HG03066 (cell line): ENCODE data around the gene NAALADL2.

Experiments used
- ATAC-seq: cut with Tn5 transposase; IDR thresholded peaks from one replicate; pipeline ENCODE4 v1.9.1; 2021; ENCODE audit warnings: low read depth; ENCODE audit not compliant: unreplicated experiment

NAALADL2 gene

GRCh38 chr3:175287361-175287963 is 428.3 kb downstream of the NAALADL2 start:
- ATAC-seq = peak; percentile 96

- ATAC-seq = no peak
These were observed 429.5 kb downstream of the NAALADL2 start for GRCh38 chr3:175288621-175289020.

- no peak for ATAC-seq
These were observed 435.7 kb downstream of the NAALADL2 start for GRCh38 chr3:175294793-175295192.

- ATAC-seq = no peak
These were observed 436.4 kb downstream of the NAALADL2 start for GRCh38 chr3:175295248-175296130.

GRCh38 chr3:175297216-175297615 is 438.1 kb downstream of the NAALADL2 start:
- ATAC-seq = no peak

- no peak for ATAC-seq
These were observed 442.6 kb downstream of the NAALADL2 start for GRCh38 chr3:175301741-175302140.

GRCh38 chr3:175304404-175304803 is 445.3 kb downstream of the NAALADL2 start:
- ATAC-seq = no peak

GRCh38 chr3:175307642-175308041 is 448.5 kb downstream of the NAALADL2 start:
- peak; percentile 65 for ATAC-seq

GRCh38 chr3:175308097-175308496 is 449.0 kb downstream of the NAALADL2 start:
- ATAC-seq = peak; percentile 11

GRCh38 chr3:175310046-175310445 is 450.9 kb downstream of the NAALADL2 start:
- no peak for ATAC-seq

GRCh38 chr3:175311404-175311803 is 452.3 kb downstream of the NAALADL2 start:
- ATAC-seq = no peak

GRCh38 chr3:175311946-175312345 is 452.8 kb downstream of the NAALADL2 start:
- no peak for ATAC-seq

- ATAC-seq = no peak
These were observed 453.7 kb downstream of the NAALADL2 start for GRCh38 chr3:175312791-175313190.

GRCh38 chr3:175316799-175317198 is 457.7 kb downstream of the NAALADL2 start:
- ATAC-seq = no peak

GRCh38 chr3:175325440-175325839 is 466.3 kb downstream of the NAALADL2 start:
- ATAC-seq = no peak

GRCh38 chr3:175326041-175326440 is 466.9 kb downstream of the NAALADL2 start:
- no peak for ATAC-seq

- ATAC-seq = no peak
These were observed 470.2 kb downstream of the NAALADL2 start for GRCh38 chr3:175329373-175329772.

GRCh38 chr3:175335229-175335628 is 476.1 kb downstream of the NAALADL2 start:
- ATAC-seq = no peak

- ATAC-seq = no peak
These were observed 477.4 kb downstream of the NAALADL2 start for GRCh38 chr3:175336406-175337133.

- no peak for ATAC-seq
These were observed 478.5 kb downstream of the NAALADL2 start for GRCh38 chr3:175337631-175338030.
